Right ventricle myocardium inferior (tissue), 1 donor: ENCODE data around the gene RNF111. TPM values are rescaled to one million over a fixed set of nuclear protein-coding genes. Genes with fewer than 3 reads are reported as not detected.
"Not testable (repeated sequence)": the region's sequence is repeated elsewhere in the genome, so short reads cannot be mapped to it uniquely, and the experiment has no call there.

Source experiments
- ATAC-seq: fragments of 200-7000 bp; cut with Tn5 transposase; one replicate; pipeline ENCODE4 v1.9.1; 2020; ENCODE audit warnings: mild to moderate bottlenecking, moderate library complexity
- DNase-seq: peaks from one replicate; pipeline ENCODE4 v3.0.0; 2021; ENCODE audit errors: missing footprints
- intact Hi-C: fragments of 100-400 bp; cut with DNase I; formaldehyde crosslinking; loops from one replicate; pipeline ENCODE4 v1.11.0; 2022
- total RNA-seq: library from RNA; stranded (reverse); fragmentation: NEBNext Ultra II Directional; extraction: Animal tissue kit (Norgen Biotek cat#: 25700); gene quantifications from one replicate; pipeline ENCODE4 v1.2.1, GENCODE V29; 2021
- donor health status: DM: no; HTN: yes; CAD: no; lungs with severe emphysema.

The RNF111 gene
- total RNA-seq, 1 donor from 2014 or later = 22.2 TPM

- no peak for ATAC-seq
Observed at GRCh38 chr15:59116141-59116540, 128.7 kb downstream of the RNF111 start.

GRCh38 chr15:59116771-59117170 is 129.3 kb downstream of the RNF111 start:
- ATAC-seq (no peak), DNase-seq (no peak)
- intact Hi-C loops = no loop called here

More at GRCh38 chr15:59116141-59116540, 128.7 kb downstream of the RNF111 start:
- intact Hi-C loops = no loop called here
- DNase-seq = no peak

GRCh38 chr15:59119625-59120024 is 132.2 kb downstream of the RNF111 start:
- ATAC-seq (no peak), DNase-seq (no peak)
- intact Hi-C loops = no loop called here

GRCh38 chr15:59120937-59121336 is 133.5 kb downstream of the RNF111 start:
- no peak for ATAC-seq
- intact Hi-C loops = no loop called here
- no peak for DNase-seq

- no peak for DNase-seq
- intact Hi-C loops = no loop called here
- ATAC-seq = no peak
Observed at GRCh38 chr15:59124261-59124660, 136.8 kb downstream of the RNF111 start.

GRCh38 chr15:59125683-59126082 is 138.2 kb downstream of the RNF111 start:
- ATAC-seq, DNase-seq, intact Hi-C loops: not testable (repeated sequence)

- intact Hi-C loops, DNase-seq, ATAC-seq: not testable (repeated sequence)
Observed at GRCh38 chr15:59127255-59127654, 139.8 kb downstream of the RNF111 start.

- intact Hi-C loops = no loop called here
- ATAC-seq (no peak), DNase-seq (no peak)
Observed at GRCh38 chr15:59131456-59131855, 144.0 kb downstream of the RNF111 start.

- DNase-seq (no peak), ATAC-seq (no peak)
- intact Hi-C loops = no loop called here
Observed at GRCh38 chr15:59131969-59132562, 144.6 kb downstream of the RNF111 start.

GRCh38 chr15:59133929-59134427 is 146.5 kb downstream of the RNF111 start:
- DNase-seq (no peak), ATAC-seq (no peak)
- intact Hi-C loops = no loop called here

- ATAC-seq = no peak
- intact Hi-C loops = no loop called here
- DNase-seq = no peak
Observed at GRCh38 chr15:59137566-59137965, 150.1 kb downstream of the RNF111 start.

- DNase-seq (no peak), ATAC-seq (peak; percentile 62)
- intact Hi-C loops = no loop called here
Observed at GRCh38 chr15:59138243-59138642, 150.8 kb downstream of the RNF111 start.

- ATAC-seq (no peak), DNase-seq (no peak)
- intact Hi-C loops = no loop called here
Observed at GRCh38 chr15:59140422-59141226, 153.2 kb downstream of the RNF111 start.

GRCh38 chr15:59143281-59143680 is 155.8 kb downstream of the RNF111 start:
- intact Hi-C loops = no loop called here
- ATAC-seq (no peak), DNase-seq (no peak)

- ATAC-seq, intact Hi-C loops, DNase-seq: not testable (repeated sequence)
Observed at GRCh38 chr15:59144594-59144993, 157.1 kb downstream of the RNF111 start.

Other genes starting within 250 kb of the RNF111 start
- 64.9 TPM for gene ADAM10, start 238.0 kb upstream of the RNF111 start, total RNA-seq
- 38.2 TPM for gene MINDY2, start 216.4 kb upstream of the RNF111 start, total RNA-seq
- gene SLTM, start 54.0 kb upstream of the RNF111 start, total RNA-seq = 49.2 TPM
- gene CCNB2, start 117.5 kb downstream of the RNF111 start, total RNA-seq = 0.54 TPM
- not detected for gene LDHAL6B, start 219.2 kb downstream of the RNF111 start, total RNA-seq